GM23248 (cell line): ENCODE results near the gene FAM3D.

Source experiments
- EZH2 ChIP-seq: fragments of 200-600 bp; sonication (generic); IDR thresholded peaks from 2 replicates; pipeline ENCODE4 v1.6.1; 2018; ENCODE audit warnings: antibody characterized with exemption, mild to moderate bottlenecking; ENCODE audit not compliant: insufficient read depth, poor library complexity, severe bottlenecking
- EZH2phosphoT487 ChIP-seq: fragments of 200-600 bp; sonication (generic); IDR thresholded peaks from 2 replicates; pipeline ENCODE4 v1.6.1; 2018; ENCODE audit warnings: antibody characterized with exemption, moderate library complexity, mild to moderate bottlenecking, low read depth; ENCODE audit not compliant: insufficient read depth

GRCh38 chr3:58647381-58648141 is 19.0 kb downstream of the FAM3D start:
- TF ChIP-seq EZH2 (no peak), EZH2phosphoT487 (no peak)
